ENCODE results near the gene NALCN.

- TF ChIP-seq CTCF (IDR thresholded peaks at IDR 0.05) (no peak), POLR2A (IDR thresholded peaks at IDR 0.05) (no peak)
Measured at GRCh38 chr13:101308247-101309013, 107.9 kb downstream of the NALCN start.
